Superior temporal gyrus (tissue), 1 donor: ENCODE results near the gene FNIP2.
A peak's percentile ranks its signal among the peaks of the same experiment; 100 is the strongest.

Experiments
- DNase-seq: peaks from one replicate; pipeline ENCODE4 v3.0.0-alpha.2; 2016; ENCODE audit errors: extremely low spot score

FNIP2 gene

DNA sequence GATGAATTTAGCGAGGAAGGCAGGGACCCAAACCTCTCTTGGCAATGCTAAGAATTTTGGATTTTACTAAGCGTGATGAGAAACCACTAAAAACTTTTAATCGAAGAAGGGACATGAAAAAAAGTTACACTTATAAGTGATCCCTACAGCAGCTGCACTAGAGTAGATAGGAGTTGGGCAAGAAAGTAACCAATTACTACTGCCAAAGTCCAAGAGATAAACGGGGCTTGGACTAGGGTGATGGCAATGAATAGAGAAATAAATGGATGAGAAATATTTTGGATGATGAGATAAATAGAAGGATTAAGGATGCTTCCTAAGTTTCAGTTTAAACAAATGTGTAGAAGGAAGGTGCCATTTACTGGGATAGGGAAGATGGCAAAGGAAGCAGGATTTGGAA, 6.3 kb upstream of the FNIP2 start:
- DNase-seq: no peak

GRCh38 chr4:158763462-158763861, 5.4 kb upstream of the FNIP2 start:
- DNase-seq: no peak

DNA sequence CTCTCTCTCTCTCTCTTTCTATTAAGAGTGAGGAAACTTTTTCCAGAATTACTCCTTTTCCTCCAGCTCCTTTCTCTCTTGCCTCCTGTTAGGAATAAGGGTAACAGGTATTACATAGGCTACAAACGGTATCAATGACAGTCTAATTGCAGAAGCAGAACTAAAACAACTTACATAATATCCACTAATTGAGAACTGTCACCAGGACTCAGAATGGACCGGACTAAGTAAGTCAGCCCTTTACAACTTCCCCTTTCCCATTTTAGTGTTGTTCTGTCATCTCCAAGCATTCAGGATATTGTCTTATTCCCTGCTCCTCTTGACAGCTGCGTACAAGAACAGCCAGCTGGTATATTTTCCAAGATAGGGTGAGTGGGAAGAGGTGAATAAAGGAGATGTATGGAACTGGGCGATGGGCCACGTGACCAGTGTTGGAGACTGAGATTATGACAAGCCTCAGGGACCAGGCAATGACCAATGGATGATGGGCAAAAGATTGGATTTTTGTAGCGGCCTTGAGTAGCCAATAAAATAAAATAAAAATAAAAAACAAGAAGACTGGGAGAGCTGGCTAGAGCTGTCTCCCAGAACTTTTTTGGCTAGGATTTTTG, 2.3 kb upstream of the FNIP2 start:
- DNase-seq: peak; percentile 33

DNA sequence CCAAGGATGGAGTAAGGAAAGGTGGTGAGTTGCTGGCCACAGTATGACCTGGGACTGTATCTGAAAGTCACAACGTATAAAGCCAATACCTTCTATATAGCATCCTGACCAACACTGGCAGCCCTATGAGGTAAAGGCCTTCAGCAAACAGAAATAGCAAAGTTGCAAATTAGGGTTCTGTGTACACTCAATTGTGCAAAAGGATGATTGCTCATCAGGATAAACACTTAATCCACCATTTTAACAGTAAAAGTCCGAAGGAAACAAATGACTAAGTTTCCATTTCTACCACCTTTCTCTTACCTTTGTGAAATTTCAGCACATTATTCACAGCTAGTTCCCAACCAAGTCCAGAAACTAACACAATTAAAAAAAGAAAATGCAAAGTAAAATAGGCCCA, 1.4 kb upstream of the FNIP2 start:
- DNase-seq: no peak

DNA sequence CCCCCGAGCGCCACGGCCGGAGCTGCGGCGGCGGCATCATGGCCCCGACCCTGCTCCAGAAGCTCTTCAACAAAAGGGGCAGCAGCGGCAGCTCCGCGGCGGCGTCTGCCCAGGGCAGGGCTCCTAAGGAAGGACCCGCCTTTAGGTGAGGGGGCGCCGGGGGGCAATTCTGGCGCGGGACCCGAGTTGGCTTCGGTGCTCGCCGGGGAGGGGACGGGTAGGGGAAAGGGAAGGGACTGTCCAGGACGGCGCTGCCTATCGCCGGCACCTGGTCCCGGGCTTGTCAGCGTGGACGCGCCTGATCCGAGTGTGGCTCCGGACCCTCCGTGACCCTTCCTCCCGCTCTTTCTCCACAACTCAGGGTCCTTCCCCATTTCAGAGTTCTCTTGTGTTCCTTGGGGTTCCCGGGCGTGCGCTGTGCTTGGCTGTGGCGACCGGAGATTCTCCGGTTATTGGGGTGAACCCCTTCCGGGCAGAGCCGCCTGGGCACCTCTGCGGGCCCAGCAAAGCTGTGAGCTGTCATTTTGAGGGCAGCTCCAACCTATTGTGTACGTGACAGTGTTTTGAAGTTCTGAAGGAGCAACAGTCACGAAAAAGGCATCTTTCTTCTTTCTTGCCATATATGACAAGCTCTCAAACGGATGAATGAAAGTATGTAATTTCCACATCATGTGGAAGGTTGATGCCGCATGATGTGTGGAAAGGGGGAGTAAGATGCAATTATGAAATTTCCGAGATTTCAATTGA, 522 bp downstream of the FNIP2 start:
- DNase-seq: peak; percentile 60

DNA sequence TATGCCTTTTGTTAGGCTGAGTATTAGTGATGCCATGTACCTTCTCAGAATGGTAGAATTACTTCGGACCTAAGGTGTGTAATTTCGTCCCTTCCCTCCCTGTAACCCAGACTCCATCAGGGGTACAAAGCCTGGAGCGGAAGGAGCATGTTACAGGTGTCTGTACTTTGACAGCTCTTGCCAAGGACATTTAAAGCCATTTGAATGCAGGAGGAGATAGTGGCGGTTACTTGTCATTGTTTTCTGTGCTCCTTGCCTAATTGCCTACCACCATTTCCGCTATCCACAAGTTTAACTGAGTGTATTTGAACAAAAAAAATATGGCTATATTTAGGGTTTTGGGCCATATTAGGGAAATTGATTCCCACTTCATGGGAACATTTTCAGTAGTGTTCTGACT, 1.8 kb downstream of the FNIP2 start:
- DNase-seq: peak; percentile 39

- DNase-seq: peak; percentile 60
These were observed 3.0 kb downstream of the FNIP2 start for GRCh38 chr4:158771776-158772175.

- peak; percentile 86 for DNase-seq
These were observed 6.3 kb downstream of the FNIP2 start for GRCh38 chr4:158775091-158775651.

DNA sequence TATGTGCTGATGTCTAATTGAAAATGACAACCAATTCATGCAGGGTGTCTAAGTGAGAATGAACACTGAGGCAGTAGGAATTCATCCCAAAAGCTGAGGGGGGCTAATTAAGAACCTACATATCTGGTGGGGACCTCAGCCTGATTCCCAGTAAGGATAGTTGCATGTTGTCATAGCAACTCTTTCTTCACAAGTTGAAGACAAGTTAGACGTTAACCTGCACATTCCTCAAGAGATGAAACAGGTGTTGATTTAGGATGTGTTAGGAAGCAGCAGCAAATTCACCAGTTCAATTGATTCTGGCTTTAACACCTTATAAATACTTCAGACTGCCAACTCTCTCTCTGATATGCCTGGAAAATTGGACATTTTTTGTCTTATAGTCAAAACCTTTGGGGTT, 7.3 kb downstream of the FNIP2 start:
- no peak for DNase-seq

GRCh38 chr4:158777423-158778155, 8.8 kb downstream of the FNIP2 start:
- DNase-seq: no peak

- DNase-seq: peak; percentile 35
These were observed 9.4 kb downstream of the FNIP2 start for GRCh38 chr4:158778156-158778711.

DNA sequence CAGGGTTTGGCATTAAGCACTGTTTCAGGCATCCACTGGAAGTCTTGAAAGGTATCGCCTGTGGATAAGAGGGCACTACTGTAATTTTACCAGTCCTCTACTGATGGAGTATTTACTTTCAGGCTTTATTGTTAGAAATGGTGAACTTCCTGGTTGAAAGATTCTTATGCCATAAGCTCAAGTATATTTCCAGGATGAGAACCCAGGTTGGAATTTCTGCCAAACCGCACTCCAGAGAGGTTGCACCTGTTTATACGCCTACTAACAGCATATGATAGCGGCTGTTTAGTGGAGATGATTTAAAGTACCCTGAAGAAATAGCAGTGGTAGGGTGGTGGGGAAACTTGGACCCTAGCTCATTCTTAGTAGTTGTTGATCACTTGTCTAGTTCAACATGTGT, 9.9 kb downstream of the FNIP2 start:
- DNase-seq: peak; percentile 14

DNA sequence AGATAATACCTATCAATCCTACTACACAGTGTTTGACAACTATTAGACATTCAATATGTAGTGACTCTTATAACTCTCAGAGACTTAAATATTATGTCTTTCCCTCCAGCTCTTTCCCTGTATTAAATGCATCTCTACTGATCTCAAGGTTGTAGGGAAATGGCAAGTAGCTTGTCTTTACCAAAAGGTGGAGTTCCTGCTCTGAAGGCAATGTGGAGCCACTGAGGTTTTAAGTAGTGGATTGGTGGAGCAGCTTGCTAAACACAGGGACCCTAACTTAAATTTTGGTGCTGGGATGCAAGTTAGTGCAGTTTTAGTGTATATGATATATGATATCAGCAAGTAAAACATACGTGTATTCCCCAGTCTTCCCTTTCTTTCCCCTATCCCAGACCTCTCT, 13.1 kb downstream of the FNIP2 start:
- no peak for DNase-seq

- peak; percentile 29 for DNase-seq
These were observed 13.9 kb downstream of the FNIP2 start for GRCh38 chr4:158782551-158783360.

DNA sequence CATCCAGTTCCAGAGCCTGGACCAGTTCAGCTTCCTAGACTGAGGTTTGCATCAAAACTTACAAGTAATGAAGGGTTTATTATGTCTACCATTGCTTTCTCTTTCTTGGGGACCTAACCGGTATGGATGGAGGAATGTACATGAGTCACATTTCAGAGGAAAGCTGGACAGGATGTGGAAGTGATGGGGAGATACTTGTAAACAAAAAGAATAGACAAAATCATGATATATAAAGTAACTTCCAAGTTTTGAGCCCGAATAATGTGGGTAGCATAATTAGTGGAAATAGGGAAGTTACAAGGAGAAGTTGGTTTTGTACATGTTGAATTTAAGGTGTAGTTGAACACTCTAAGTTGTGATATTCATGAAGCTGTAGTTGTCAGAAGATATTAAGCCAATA, 15.0 kb downstream of the FNIP2 start:
- no peak for DNase-seq

DNA sequence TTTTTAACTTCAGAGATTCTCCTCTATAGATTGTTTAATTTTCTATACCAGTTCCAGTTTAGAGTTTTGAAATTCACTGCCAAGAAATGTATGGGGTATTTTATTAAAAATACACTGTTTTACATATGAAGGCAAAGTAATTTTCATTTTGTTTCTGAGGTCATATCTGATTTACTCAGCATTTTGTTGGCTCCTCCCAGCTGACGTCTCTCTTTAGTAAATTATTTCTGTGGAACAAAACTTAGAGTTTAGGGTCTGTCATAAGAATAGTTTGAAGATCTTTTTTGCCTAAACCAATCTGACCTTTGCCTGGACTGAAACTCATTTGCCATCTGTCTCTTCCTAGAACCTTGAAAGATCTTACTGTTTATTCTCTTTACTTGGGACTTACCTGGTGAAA, 16.9 kb downstream of the FNIP2 start:
- DNase-seq: no peak

GRCh38 chr4:158786121-158786601, 17.3 kb downstream of the FNIP2 start:
- peak; percentile 60 for DNase-seq

DNA sequence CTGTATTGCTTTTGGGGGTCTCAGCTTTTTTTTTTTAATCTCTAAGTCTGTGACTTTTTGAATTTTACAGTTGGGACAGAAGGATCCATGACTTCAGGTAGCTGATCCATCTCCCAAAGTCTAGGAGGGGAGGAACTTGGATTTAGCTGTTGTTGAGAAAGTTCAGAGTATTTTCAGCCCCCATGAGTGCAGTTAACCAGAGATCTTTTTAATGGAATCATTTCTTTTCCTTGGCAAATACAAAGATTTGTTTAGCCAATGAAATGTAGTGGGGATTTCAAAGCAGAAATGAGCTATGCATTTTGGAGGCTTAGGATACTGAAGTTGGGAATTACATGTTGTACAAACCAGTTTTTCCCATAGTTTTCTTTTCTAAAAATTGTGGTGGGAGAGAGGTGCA, 18.1 kb downstream of the FNIP2 start:
- DNase-seq: peak; percentile 24

DNA sequence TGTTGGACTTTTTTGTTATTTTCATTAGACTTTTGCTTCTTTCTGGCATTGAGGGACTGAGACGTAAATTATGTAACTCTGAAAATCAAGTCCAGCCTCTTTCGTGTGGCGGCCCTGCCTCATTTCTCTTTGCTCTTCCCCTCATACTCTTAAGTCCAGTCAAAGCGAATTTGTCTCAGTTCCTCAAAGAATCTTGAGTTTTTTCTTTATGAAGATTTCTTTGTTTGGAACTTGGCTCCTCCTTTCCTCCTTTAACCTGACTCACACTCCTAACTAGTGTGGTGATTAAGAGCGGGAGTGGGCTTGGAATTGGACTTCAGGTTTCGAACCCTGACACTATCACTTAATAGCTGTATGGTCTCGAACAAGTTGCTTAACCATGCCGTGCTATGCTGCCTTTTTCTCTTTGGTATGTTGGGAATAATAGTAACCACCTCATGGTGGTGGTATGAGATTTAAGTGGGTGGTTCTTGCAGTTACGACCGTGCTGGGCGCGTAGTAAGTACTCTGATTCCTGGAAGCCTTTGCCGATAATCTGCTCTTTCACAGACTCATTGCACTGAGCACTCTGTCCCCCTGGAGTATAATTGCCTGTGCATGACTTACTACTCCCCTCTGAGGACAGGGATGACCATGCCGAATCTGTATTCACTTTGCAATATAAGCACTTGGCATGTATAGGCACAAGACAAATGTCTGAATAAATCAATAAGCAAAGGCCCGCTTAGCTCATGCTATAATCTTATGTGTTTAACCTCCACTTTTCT, 19.1 kb downstream of the FNIP2 start:
- DNase-seq: peak; percentile 22

GRCh38 chr4:158788516-158788915, 19.7 kb downstream of the FNIP2 start:
- DNase-seq: no peak

DNA sequence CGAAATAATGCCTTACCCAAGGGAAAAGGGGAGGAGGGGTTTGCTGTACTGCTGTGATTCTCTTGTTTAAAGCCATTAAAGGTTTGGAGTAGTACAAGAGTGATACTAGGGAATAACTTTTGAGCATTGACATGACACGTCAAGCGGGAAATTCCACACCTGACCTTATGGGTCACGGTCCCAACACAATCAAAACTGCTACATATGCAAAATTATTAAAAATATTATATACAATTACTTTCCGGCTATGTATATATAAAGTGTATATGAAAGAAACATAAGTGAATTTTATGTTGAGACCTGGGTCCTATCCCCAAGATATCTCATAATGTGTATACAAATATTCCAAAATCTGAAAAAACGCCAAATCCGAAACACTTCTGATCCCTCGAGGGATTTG, 21.0 kb downstream of the FNIP2 start:
- DNase-seq: no peak
